Right lobe of liver (tissue), 6 donors: ENCODE data around the gene ZNF230. TPM values are rescaled to one million over a fixed set of nuclear protein-coding genes. Genes with fewer than 3 reads are reported as not detected.

Experiments used
- ATAC-seq, 4 donors: fragments of 200-7000 bp; cut with Tn5 transposase; one replicate each; pipeline ENCODE4 v1.9.1; 2020; ENCODE audit warnings: mild to moderate bottlenecking in 4 of 4, moderate library complexity in 4 of 4
- DNase-seq, 3 donors: peaks; one replicate each; pipeline ENCODE4 v3.0.0-alpha.2; 2020
- H3K27ac ChIP-seq, 3 donors: fragments of 200-600 bp; one replicate each; pipeline ENCODE4 v1.8.0; 2022
- H3K27me3 ChIP-seq, 2 donors: fragments of 200-600 bp; one replicate each; pipeline ENCODE4 v1.8.0; 2022
- H3K36me3 ChIP-seq, 4 donors: fragments of 200-600 bp; sonication (generic) in 1 of 4; one replicate each; pipeline versions ENCODE4 v1.5.1 to v1.8.0; 2017 to 2022; ENCODE audit warnings: control low read depth in 1 of 4
- H3K4me1 ChIP-seq, 4 donors: fragments of 200-600 bp; sonication (generic) in 1 of 4; one replicate each; pipeline versions ENCODE4 v1.5.1 to v1.8.0; 2017 to 2022; ENCODE audit warnings: control low read depth in 1 of 4
- H3K4me3 ChIP-seq, 3 donors: fragments of 200-600 bp; one replicate each; pipeline ENCODE4 v1.8.0; 2022
- H3K9me3 ChIP-seq, 4 donors: fragments of 200-600 bp; sonication (generic) in 1 of 4; one replicate each; pipeline versions ENCODE4 v1.5.1 to v1.8.0; 2017 to 2022; ENCODE audit warnings: control low read depth in 1 of 4
- POLR2A ChIP-seq: fragments of 450-650 bp; IDR thresholded peaks from one replicate; pipeline ENCODE4 v1.6.1; 2017; ENCODE audit warnings: antibody characterized with exemption, mild to moderate bottlenecking
- WGBS: methylation state at CpG from one replicate; pipeline ENCODE4 v1.1.6; 2018; ENCODE audit warnings: low coverage, low lambda C conversion rate; ENCODE audit not compliant: insufficient coverage; ENCODE audit errors: missing lambda C conversion rate; 5-methylcytosine and 5-hydroxymethylcytosine counted together
- intact Hi-C, 2 donors: fragments of 100-400 bp; cut with DNase I; formaldehyde crosslinking; loops; one replicate each; pipeline versions ENCODE4 v1.11.2 to v1.14.1; 2022
- total RNA-seq, 6 experiments: library from RNA; depleted of rRNA in 2 of 6; stranded (reverse); fragments of >200 nt in 2 of 6; fragmentation: NEBNext Ultra II Directional in 3 of 6; extraction: Animal tissue kit (Norgen Biotek cat#: 25700) in 3 of 6; gene quantifications; one replicate each; pipeline versions ENCODE4 v1.1.0 to v1.2.4, GENCODE V29; 2016 to 2023
- TF ChIP-seq, protein P1 (sequence below), 4 donors: fragments of 200-600 bp in 3 of 4; fragments of 450-650 bp in 1 of 4; IDR thresholded peaks; one replicate each; pipeline versions ENCODE4 v1.5.1 to v1.8.0; 2016 to 2022; ENCODE audit warnings: antibody characterized with exemption in 4 of 4, mild to moderate bottlenecking in 2 of 4
- donor health status: DM: no; HTN: yes; CAD: no.
- donor health status: DM: no; HTN: no; CAD: no.
- donor health status: DM: no; HTN: no; CAD: no.
- donor health status: DM: no; HTN: yes; CAD: no.
- donor health status: DM: no; HTN: yes; CAD: no.

The ZNF230 gene
- total RNA-seq, 6 experiments from 2014 or later = 1.0 to 5.8 (median 1.8) TPM

DNA sequence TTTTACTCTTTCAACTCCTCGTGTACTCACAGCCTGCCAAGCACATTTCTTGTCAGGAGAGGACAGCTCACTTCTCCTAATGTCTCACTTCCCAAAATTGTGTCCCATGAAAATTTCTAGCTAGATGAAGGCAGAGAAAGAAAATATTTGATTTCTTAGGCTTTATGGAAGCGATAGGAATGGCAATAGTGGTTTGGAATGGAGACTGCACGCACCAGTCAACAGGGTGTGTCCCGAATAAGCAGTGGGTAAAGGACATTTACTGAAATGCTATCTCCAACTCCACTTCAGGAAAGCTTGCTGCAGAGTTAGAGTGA, 22.1 kb downstream of the ZNF230 start:
- TF ChIP-seq POLR2A = no peak
- TF ChIP-seq, protein P1, sequence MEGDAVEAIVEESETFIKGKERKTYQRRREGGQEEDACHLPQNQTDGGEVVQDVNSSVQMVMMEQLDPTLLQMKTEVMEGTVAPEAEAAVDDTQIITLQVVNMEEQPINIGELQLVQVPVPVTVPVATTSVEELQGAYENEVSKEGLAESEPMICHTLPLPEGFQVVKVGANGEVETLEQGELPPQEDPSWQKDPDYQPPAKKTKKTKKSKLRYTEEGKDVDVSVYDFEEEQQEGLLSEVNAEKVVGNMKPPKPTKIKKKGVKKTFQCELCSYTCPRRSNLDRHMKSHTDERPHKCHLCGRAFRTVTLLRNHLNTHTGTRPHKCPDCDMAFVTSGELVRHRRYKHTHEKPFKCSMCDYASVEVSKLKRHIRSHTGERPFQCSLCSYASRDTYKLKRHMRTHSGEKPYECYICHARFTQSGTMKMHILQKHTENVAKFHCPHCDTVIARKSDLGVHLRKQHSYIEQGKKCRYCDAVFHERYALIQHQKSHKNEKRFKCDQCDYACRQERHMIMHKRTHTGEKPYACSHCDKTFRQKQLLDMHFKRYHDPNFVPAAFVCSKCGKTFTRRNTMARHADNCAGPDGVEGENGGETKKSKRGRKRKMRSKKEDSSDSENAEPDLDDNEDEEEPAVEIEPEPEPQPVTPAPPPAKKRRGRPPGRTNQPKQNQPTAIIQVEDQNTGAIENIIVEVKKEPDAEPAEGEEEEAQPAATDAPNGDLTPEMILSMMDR (IDR thresholded peaks at IDR 0.05) = no peak
- Histone ChIP-seq H3K27me3 (no peaks in the 10 kb centered on the region), H3K27ac (peak overlapping the region in 1 of 3 donors; percentile 43), H3K4me3 (peak overlapping the region; percentile 68 to 86 (median 72)), H3K36me3 (peaks cover 0 to 16% (median 6%) of the 10 kb centered on the region in 4 donors), H3K9me3 (peaks cover 0 to 7% (median 0%) of the 10 kb centered on the region in 4 donors), H3K4me1 (no peaks in the 10 kb centered on the region)
- WGBS = 37% methylated on average over 4 of the region's 4 CpGs
- ATAC-seq = no peak
- no peak for DNase-seq
- intact Hi-C loops = no loop called here

DNA sequence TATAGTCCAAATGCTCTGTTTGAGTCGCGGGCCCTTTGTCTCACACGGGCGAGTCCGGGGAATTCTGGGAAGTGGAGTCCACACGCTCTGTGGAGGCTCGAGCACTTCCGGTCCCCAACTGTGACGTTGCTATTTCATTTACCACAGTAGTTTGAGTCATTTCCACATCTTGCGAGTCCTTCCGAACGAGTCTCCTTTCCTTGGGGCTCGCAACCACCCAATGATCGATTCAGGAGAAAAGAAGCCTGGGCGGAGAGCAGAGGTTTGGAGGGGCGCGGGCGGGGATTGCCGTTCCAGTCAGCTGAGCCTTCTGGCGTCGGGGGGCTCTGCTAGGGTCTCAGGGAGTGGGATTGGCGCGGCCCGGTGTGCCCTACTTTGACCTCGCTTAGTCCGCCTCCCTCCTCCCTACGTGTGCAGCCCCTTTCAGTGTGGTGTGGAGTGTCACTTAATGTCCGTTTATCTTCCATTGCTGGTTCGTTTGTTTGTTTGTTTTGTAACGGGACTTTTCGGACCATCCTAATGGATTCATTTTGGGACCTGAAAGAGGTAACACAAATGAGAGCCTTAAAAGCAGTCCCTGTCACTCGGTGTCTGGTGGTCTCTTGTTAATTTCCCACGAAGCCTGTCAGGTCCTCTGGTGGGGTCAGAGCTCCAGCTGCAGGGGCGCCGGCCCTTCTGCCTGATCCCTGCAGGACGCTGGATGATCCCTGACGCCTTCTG, 22.6 kb downstream of the ZNF230 start, which contains the start of gene ZNF222:
Gene ZNF222 (plus strand): TSS at position 163 of the 720 bp plus-strand sequence. CDS start 58 bp downstream, at position 221.
- Histone ChIP-seq H3K9me3 (peaks cover 0 to 10% (median under 1%) of the 10 kb centered on the region in 4 donors), H3K27ac (peak within 1 kb of the TSS in 1 of 3 donors; percentile 43), H3K36me3 (peaks cover 0 to 22% (median 7%) of the 10 kb centered on the region in 4 donors), H3K4me1 (no peaks in the 10 kb centered on the region), H3K27me3 (no peaks in the 10 kb centered on the region), H3K4me3 (peak within 1 kb of the TSS; percentile 68 to 86 (median 72))
- DNase-seq (peak; percentile 84 to 90 (median 89)), ATAC-seq (peak; percentile 98 to 100 (median 100))
- intact Hi-C loops = no loop called here
- 2% methylated on average over 24 of the region's 37 CpGs for whole genome bisulfite sequencing
- TF ChIP-seq, protein P1 (IDR thresholded peaks at IDR 0.05) = no peak
- TF ChIP-seq POLR2A = no peak

DNA sequence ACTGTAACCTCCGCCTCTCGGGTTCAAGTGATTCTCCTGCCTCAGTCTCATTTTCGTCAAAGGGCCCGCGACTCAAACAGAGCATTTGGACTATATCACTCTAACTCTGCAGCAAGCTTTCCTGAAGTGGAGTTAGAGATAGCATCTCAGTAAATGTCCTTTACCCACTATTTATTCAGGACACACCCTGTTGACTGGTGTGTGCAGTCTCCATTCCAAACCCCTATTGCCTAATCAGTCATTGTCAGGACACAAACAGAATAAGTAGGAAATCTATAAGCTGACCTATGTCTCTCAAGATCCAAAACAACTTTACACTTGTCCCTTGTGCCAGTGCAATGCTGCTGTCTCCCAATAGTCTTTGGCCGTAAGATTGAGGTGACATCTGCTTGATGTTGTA, 23.9 kb downstream of the ZNF230 start:
- DNase-seq (no peak), ATAC-seq (no peak)
- TF ChIP-seq, protein P1 (IDR thresholded peaks at IDR 0.05) = no peak
- no peak for TF ChIP-seq POLR2A
- no peaks in the 10 kb centered on the region for H3K4me1 ChIP-seq
- no peak overlapping the region for H3K27ac ChIP-seq
- intact Hi-C loops = no loop called here
- H3K27me3 ChIP-seq = no peaks in the 10 kb centered on the region
- peaks cover 0 to 28% (median 11%) of the 10 kb centered on the region in 4 donors for H3K36me3 ChIP-seq
- H3K9me3 ChIP-seq = peaks cover 0 to 19% (median 7%) of the 10 kb centered on the region in 4 donors
- 98% methylated on average over 5 of the region's 6 CpGs for WGBS
- no peak overlapping the region for H3K4me3 ChIP-seq

DNA sequence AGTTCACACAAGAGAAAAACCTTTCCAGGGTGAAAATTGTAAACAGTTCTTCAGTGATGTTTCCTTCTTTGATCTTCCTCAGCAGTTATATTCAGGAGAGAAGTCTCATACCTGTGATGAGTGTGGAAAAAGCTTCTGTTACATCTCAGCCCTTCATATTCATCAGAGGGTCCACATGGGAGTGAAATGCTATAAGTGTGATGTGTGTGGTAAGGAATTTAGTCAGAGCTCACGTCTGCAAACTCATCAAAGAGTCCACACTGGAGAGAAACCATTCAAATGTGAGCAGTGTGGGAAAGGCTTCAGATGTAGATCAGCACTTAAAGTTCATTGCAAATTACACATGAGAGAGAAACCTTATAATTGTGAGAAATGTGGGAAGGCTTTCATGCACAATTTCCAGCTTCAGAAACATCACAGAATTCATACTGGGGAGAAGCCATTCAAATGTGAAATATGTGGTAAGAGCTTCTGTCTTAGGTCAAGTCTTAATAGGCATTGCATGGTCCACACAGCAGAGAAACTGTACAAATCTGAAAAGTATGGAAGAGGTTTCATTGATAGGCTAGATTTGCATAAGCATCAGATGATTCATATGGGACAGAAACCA, 29.3 kb downstream of the ZNF230 start:
- peaks cover 0 to 35% (median 16%) of the 10 kb centered on the region in 4 donors for H3K36me3 ChIP-seq
- intact Hi-C loops = no loop called here
- DNase-seq (no peak), ATAC-seq (no peak)
- H3K27ac ChIP-seq = no peak overlapping the region
- H3K9me3 ChIP-seq = peaks cover 0 to 54% (median 20%) of the 10 kb centered on the region in 4 donors
- 67% methylated on average over 1 of the region's 1 CpG for WGBS
- no peaks in the 10 kb centered on the region for H3K4me1 ChIP-seq
- TF ChIP-seq, protein P1 (IDR thresholded peaks at IDR 0.05) = no peak
- no peak for TF ChIP-seq POLR2A
- H3K4me3 ChIP-seq = no peak overlapping the region
- no peaks in the 10 kb centered on the region for H3K27me3 ChIP-seq
